ENCODE measurements around the gene LMAN2L.

DNA sequence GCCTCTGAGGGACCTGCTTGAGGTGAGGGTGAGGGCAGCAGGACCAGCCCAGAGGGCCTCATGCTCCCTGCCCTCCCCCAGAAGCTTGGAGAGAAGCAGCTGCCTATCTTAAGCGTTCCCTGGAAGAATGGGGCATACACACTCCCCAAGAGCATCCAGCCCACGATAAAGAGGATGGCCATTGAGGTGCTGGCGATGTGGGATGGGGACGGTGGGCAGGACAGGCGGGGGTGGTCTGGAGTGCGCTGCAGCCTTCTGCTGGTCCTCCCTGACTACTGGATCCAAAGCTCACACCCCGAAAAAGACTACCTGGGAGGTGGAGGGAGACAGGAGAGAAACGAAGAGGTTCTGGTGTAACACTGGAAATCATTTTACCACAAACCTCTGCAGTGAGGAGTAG, 45.6 kb downstream of the LMAN2L start:
- TF ChIP-seq, protein P1, sequence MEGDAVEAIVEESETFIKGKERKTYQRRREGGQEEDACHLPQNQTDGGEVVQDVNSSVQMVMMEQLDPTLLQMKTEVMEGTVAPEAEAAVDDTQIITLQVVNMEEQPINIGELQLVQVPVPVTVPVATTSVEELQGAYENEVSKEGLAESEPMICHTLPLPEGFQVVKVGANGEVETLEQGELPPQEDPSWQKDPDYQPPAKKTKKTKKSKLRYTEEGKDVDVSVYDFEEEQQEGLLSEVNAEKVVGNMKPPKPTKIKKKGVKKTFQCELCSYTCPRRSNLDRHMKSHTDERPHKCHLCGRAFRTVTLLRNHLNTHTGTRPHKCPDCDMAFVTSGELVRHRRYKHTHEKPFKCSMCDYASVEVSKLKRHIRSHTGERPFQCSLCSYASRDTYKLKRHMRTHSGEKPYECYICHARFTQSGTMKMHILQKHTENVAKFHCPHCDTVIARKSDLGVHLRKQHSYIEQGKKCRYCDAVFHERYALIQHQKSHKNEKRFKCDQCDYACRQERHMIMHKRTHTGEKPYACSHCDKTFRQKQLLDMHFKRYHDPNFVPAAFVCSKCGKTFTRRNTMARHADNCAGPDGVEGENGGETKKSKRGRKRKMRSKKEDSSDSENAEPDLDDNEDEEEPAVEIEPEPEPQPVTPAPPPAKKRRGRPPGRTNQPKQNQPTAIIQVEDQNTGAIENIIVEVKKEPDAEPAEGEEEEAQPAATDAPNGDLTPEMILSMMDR (conservative IDR thresholded peaks at IDR 0.05), result no peak
- no peak for TF ChIP-seq EZH2 (IDR thresholded peaks at IDR 0.05; ENCODE audit: low read depth)
